ENCODE results near the gene HOMER1.

The HOMER1 gene

GRCh38 chr5:79546782-79547428 lies 33.0 kb upstream of the HOMER1 start:
- Histone ChIP-seq H3K4me1 (ENCODE audit: control insufficient read depth in 1 of 2, insufficient read depth in 2 of 2, low read length in 2 of 2) (peaks cover 0 to 4% of the 10 kb centered on the region in 2 donors), H3K27ac (ENCODE audit: low read depth, low read length) (no peak overlapping the region), H3K36me3 (ENCODE audit: control insufficient read depth in 1 of 2, insufficient read depth in 2 of 2, low read length in 2 of 2) (no peaks in the 10 kb centered on the region), H3K9me3 (ENCODE audit: control insufficient read depth in 1 of 2, low read length in 2 of 2) (no peaks in the 10 kb centered on the region), H3K9ac (ENCODE audit: low read depth in 1 of 2, low read length in 2 of 2) (no peak overlapping the region), H3K4me3 (ENCODE audit: low read depth in 1 of 2, low read length in 2 of 2) (no peak overlapping the region), H3K27me3 (ENCODE audit: control insufficient read depth in 1 of 2, insufficient read depth in 2 of 2, low read length in 2 of 2) (no peaks in the 10 kb centered on the region)

DNA sequence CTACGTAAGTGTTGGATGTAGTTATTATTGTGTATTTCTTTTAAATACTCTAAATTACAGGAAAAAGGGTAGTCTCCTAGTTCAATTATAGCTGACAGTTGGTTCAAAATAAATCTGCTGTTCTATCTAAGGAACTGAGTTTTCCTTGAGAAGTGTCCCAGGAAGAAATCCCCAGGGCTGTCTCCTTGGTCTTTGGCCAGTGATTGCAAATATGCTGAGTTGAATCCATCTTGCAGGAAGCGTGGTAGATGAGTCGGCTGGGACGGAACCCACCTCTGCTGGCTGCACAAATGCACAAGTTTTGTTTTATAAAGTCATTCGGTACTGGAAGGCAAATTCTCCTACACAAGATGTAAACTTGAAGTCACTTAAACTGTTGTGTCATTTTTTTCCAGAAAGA lies 30.2 kb upstream of the HOMER1 start:
- Histone ChIP-seq H3K4me1 (ENCODE audit: control insufficient read depth in 1 of 2, insufficient read depth in 2 of 2, low read length in 2 of 2) (peaks cover 0 to 4% of the 10 kb centered on the region in 2 donors), H3K27ac (ENCODE audit: low read depth, low read length) (no peak overlapping the region), H3K4me3 (ENCODE audit: low read depth in 1 of 2, low read length in 2 of 2) (no peak overlapping the region), H3K36me3 (ENCODE audit: control insufficient read depth in 1 of 2, insufficient read depth in 2 of 2, low read length in 2 of 2) (no peaks in the 10 kb centered on the region), H3K9me3 (ENCODE audit: control insufficient read depth in 1 of 2, low read length in 2 of 2) (no peaks in the 10 kb centered on the region), H3K9ac (ENCODE audit: low read depth in 1 of 2, low read length in 2 of 2) (no peak overlapping the region), H3K27me3 (ENCODE audit: control insufficient read depth in 1 of 2, insufficient read depth in 2 of 2, low read length in 2 of 2) (no peaks in the 10 kb centered on the region)

- no peak overlapping the region for H3K4me3 ChIP-seq (ENCODE audit: low read depth in 1 of 2, low read length in 2 of 2)
- H3K4me1 ChIP-seq (ENCODE audit: control insufficient read depth in 1 of 2, insufficient read depth in 2 of 2, low read length in 2 of 2): no peaks in the 10 kb centered on the region
- H3K27ac ChIP-seq (ENCODE audit: low read depth, low read length): no peak overlapping the region
- H3K27me3 ChIP-seq (ENCODE audit: control insufficient read depth in 1 of 2, insufficient read depth in 2 of 2, low read length in 2 of 2): no peaks in the 10 kb centered on the region
- no peak overlapping the region for H3K9ac ChIP-seq (ENCODE audit: low read depth in 1 of 2, low read length in 2 of 2)
- no peaks in the 10 kb centered on the region for H3K36me3 ChIP-seq (ENCODE audit: control insufficient read depth in 1 of 2, insufficient read depth in 2 of 2, low read length in 2 of 2)
- no peaks in the 10 kb centered on the region for H3K9me3 ChIP-seq (ENCODE audit: control insufficient read depth in 1 of 2, low read length in 2 of 2)
Observed at GRCh38 chr5:79540939-79541338, 27.0 kb upstream of the HOMER1 start.

DNA sequence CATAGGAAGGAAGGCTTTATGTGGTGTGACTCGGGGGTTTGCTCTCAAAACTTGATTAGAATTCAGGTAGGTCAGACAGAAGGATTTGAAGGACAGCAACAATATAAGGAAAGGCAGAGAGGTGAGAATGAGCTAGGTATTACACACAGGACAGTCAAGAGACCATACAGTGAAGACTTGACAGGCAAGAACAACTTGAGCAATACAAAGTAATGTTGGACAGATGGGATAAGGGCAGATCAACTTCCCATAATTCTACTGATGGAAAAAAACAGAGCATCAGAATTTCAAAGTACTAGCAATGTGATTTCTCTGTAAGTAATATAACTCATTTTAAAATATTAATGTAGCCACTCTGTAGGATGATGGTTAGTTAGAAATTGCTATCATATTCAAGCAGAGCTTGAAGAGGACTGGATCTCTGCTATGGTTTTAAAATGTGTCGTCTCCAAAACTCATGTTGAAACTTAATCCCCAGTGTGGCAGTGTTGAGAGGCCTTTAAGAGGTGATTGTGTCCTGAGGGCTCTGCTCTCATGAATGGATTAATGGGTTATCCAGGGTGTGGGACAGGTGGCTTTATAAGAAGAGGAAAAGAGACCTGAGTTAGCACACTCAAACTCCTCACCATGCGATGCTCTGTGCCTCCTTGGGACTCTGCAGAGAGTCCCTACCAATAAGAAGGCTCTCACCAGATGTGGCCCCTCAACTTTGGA lies 22.4 kb upstream of the HOMER1 start:
- Histone ChIP-seq H3K9me3 (ENCODE audit: control insufficient read depth in 1 of 2, low read length in 2 of 2) (no peaks in the 10 kb centered on the region), H3K4me3 (ENCODE audit: low read depth in 1 of 2, low read length in 2 of 2) (no peak overlapping the region), H3K4me1 (ENCODE audit: control insufficient read depth in 1 of 2, insufficient read depth in 2 of 2, low read length in 2 of 2) (no peaks in the 10 kb centered on the region), H3K27ac (ENCODE audit: low read depth, low read length) (no peak overlapping the region), H3K36me3 (ENCODE audit: control insufficient read depth in 1 of 2, insufficient read depth in 2 of 2, low read length in 2 of 2) (no peaks in the 10 kb centered on the region), H3K9ac (ENCODE audit: low read depth in 1 of 2, low read length in 2 of 2) (no peak overlapping the region), H3K27me3 (ENCODE audit: control insufficient read depth in 1 of 2, insufficient read depth in 2 of 2, low read length in 2 of 2) (no peaks in the 10 kb centered on the region)

GRCh38 chr5:79535477-79536192 lies 21.7 kb upstream of the HOMER1 start:
- Histone ChIP-seq H3K27me3 (ENCODE audit: control insufficient read depth in 1 of 2, insufficient read depth in 2 of 2, low read length in 2 of 2) (no peaks in the 10 kb centered on the region), H3K4me3 (ENCODE audit: low read depth in 1 of 2, low read length in 2 of 2) (no peak overlapping the region), H3K4me1 (ENCODE audit: control insufficient read depth in 1 of 2, insufficient read depth in 2 of 2, low read length in 2 of 2) (no peaks in the 10 kb centered on the region), H3K9ac (ENCODE audit: low read depth in 1 of 2, low read length in 2 of 2) (no peak overlapping the region), H3K9me3 (ENCODE audit: control insufficient read depth in 1 of 2, low read length in 2 of 2) (no peaks in the 10 kb centered on the region), H3K27ac (ENCODE audit: low read depth, low read length) (no peak overlapping the region), H3K36me3 (ENCODE audit: control insufficient read depth in 1 of 2, insufficient read depth in 2 of 2, low read length in 2 of 2) (no peaks in the 10 kb centered on the region)

GRCh38 chr5:79529110-79529509 lies 15.2 kb upstream of the HOMER1 start:
- H3K36me3 ChIP-seq (ENCODE audit: control insufficient read depth in 1 of 2, insufficient read depth in 2 of 2, low read length in 2 of 2): no peaks in the 10 kb centered on the region
- no peak overlapping the region for H3K4me3 ChIP-seq (ENCODE audit: low read depth in 1 of 2, low read length in 2 of 2)
- no peak overlapping the region for H3K9ac ChIP-seq (ENCODE audit: low read depth in 1 of 2, low read length in 2 of 2)
- no peak overlapping the region for H3K27ac ChIP-seq (ENCODE audit: low read depth, low read length)
- no peaks in the 10 kb centered on the region for H3K9me3 ChIP-seq (ENCODE audit: control insufficient read depth in 1 of 2, low read length in 2 of 2)
- H3K27me3 ChIP-seq (ENCODE audit: control insufficient read depth in 1 of 2, insufficient read depth in 2 of 2, low read length in 2 of 2): no peaks in the 10 kb centered on the region
- no peaks in the 10 kb centered on the region for H3K4me1 ChIP-seq (ENCODE audit: control insufficient read depth in 1 of 2, insufficient read depth in 2 of 2, low read length in 2 of 2)

DNA sequence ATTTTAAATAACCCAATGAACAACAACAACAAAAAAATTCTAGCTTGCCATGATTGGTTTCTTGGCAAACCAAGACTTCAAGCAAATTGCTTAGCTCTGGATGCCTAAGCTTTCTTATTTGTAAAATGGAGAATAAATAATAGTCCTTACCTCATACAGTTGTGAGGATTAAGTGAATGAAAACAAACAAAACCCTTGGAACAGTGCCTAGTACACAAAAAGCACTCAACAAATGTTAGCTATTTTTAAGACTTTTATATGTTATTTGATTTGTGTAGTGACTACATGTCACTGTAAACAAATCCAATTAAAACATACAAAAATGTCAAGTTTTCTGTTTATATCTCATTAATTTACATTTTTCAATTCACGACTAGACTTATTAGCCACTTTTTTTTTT lies 13.5 kb upstream of the HOMER1 start:
- no peak overlapping the region for H3K4me3 ChIP-seq (ENCODE audit: low read depth in 1 of 2, low read length in 2 of 2)
- H3K9ac ChIP-seq (ENCODE audit: low read depth in 1 of 2, low read length in 2 of 2): no peak overlapping the region
- no peak overlapping the region for H3K27ac ChIP-seq (ENCODE audit: low read depth, low read length)
- H3K27me3 ChIP-seq (ENCODE audit: control insufficient read depth in 1 of 2, insufficient read depth in 2 of 2, low read length in 2 of 2): no peaks in the 10 kb centered on the region
- no peaks in the 10 kb centered on the region for H3K36me3 ChIP-seq (ENCODE audit: control insufficient read depth in 1 of 2, insufficient read depth in 2 of 2, low read length in 2 of 2)
- no peaks in the 10 kb centered on the region for H3K9me3 ChIP-seq (ENCODE audit: control insufficient read depth in 1 of 2, low read length in 2 of 2)
- no peaks in the 10 kb centered on the region for H3K4me1 ChIP-seq (ENCODE audit: control insufficient read depth in 1 of 2, insufficient read depth in 2 of 2, low read length in 2 of 2)

GRCh38 chr5:79526928-79527327 lies 13.0 kb upstream of the HOMER1 start:
- Histone ChIP-seq H3K9ac (ENCODE audit: low read depth in 1 of 2, low read length in 2 of 2) (no peak overlapping the region), H3K27me3 (ENCODE audit: control insufficient read depth in 1 of 2, insufficient read depth in 2 of 2, low read length in 2 of 2) (no peaks in the 10 kb centered on the region), H3K36me3 (ENCODE audit: control insufficient read depth in 1 of 2, insufficient read depth in 2 of 2, low read length in 2 of 2) (no peaks in the 10 kb centered on the region), H3K27ac (ENCODE audit: low read depth, low read length) (no peak overlapping the region), H3K4me1 (ENCODE audit: control insufficient read depth in 1 of 2, insufficient read depth in 2 of 2, low read length in 2 of 2) (no peaks in the 10 kb centered on the region), H3K4me3 (ENCODE audit: low read depth in 1 of 2, low read length in 2 of 2) (no peak overlapping the region), H3K9me3 (ENCODE audit: control insufficient read depth in 1 of 2, low read length in 2 of 2) (no peaks in the 10 kb centered on the region)

GRCh38 chr5:79526493-79526892 lies 12.6 kb upstream of the HOMER1 start:
- no peaks in the 10 kb centered on the region for H3K27me3 ChIP-seq (ENCODE audit: control insufficient read depth in 1 of 2, insufficient read depth in 2 of 2, low read length in 2 of 2)
- no peaks in the 10 kb centered on the region for H3K4me1 ChIP-seq (ENCODE audit: control insufficient read depth in 1 of 2, insufficient read depth in 2 of 2, low read length in 2 of 2)
- H3K36me3 ChIP-seq (ENCODE audit: control insufficient read depth in 1 of 2, insufficient read depth in 2 of 2, low read length in 2 of 2): no peaks in the 10 kb centered on the region
- H3K4me3 ChIP-seq (ENCODE audit: low read depth in 1 of 2, low read length in 2 of 2): no peak overlapping the region
- no peak overlapping the region for H3K27ac ChIP-seq (ENCODE audit: low read depth, low read length)
- H3K9ac ChIP-seq (ENCODE audit: low read depth in 1 of 2, low read length in 2 of 2): no peak overlapping the region
- no peaks in the 10 kb centered on the region for H3K9me3 ChIP-seq (ENCODE audit: control insufficient read depth in 1 of 2, low read length in 2 of 2)

DNA sequence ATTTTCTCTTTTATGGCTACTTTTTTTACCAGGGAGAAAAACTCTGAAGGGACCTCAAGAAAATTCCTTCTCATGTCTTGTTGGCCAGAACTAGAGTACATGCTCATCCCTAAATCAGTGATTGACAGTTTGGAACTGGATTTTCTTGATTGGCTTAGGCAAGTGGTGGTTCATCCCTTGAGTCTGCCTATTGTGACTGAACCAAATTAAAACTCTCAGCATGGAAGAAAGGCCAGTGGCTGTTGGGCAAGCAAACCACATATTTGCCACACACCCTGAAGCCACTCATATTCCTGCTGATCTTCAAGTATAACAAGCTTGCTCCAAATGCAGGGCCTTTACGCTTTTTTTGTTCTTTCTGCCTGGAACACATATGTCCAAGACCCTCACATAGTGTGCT lies 7.2 kb upstream of the HOMER1 start:
- Histone ChIP-seq H3K9me3 (ENCODE audit: control insufficient read depth in 1 of 2, low read length in 2 of 2) (no peaks in the 10 kb centered on the region), H3K27me3 (ENCODE audit: control insufficient read depth in 1 of 2, insufficient read depth in 2 of 2, low read length in 2 of 2) (no peaks in the 10 kb centered on the region), H3K27ac (ENCODE audit: low read depth, low read length) (no peak overlapping the region), H3K4me3 (ENCODE audit: low read depth in 1 of 2, low read length in 2 of 2) (no peak overlapping the region), H3K4me1 (ENCODE audit: control insufficient read depth in 1 of 2, insufficient read depth in 2 of 2, low read length in 2 of 2) (no peaks in the 10 kb centered on the region), H3K36me3 (ENCODE audit: control insufficient read depth in 1 of 2, insufficient read depth in 2 of 2, low read length in 2 of 2) (no peaks in the 10 kb centered on the region), H3K9ac (ENCODE audit: low read depth in 1 of 2, low read length in 2 of 2) (no peak overlapping the region)
